Activated B cell treated with CpG ODN at 0.5 μM for 24 hours (primary cell): ENCODE results near the gene USH1G. TPM values are rescaled to one million over a fixed set of nuclear protein-coding genes. Genes with fewer than 3 reads are reported as not detected.
"Not testable (repeated sequence)": the region's sequence is repeated elsewhere in the genome, so short reads cannot be mapped to it uniquely, and the experiment has no call there.

Source experiments
- ATAC-seq: fragments of 200-7000 bp; cut with Tn5 transposase; one replicate; pipeline ENCODE4 v1.10.0; 2021; ENCODE audit warnings: low read depth, mild to moderate bottlenecking, moderate library complexity
- CTCF ChIA-PET: fragments of 350-600 bp; sonication (Branson Sonifier 250); formaldehyde crosslinking; loops from one replicate; lab custom pipeline; 2021; ENCODE audit warnings: antibody characterized with exemption; lab: Charles Lee
- POLR2A ChIA-PET: fragments of 350-600 bp; sonication (Branson Sonifier 250); formaldehyde crosslinking; loops from one replicate; lab custom pipeline; 2021; ENCODE audit warnings: antibody characterized with exemption; lab: Charles Lee
- DNase-seq: peaks from one replicate; pipeline ENCODE4 v3.0.0; 2022
- H3K27ac Mint-ChIP-seq: one replicate; pipeline ENCODE4 v1.8.0; 2020; ENCODE audit warnings: mixed read lengths
- H3K27me3 Mint-ChIP-seq: one replicate; pipeline ENCODE4 v1.8.0; 2021; ENCODE audit warnings: mixed read lengths
- H3K36me3 Mint-ChIP-seq: one replicate; pipeline ENCODE4 v1.8.0; 2021; ENCODE audit warnings: low read depth, mixed read lengths
- H3K4me1 Mint-ChIP-seq: one replicate; pipeline ENCODE4 v1.8.0; 2021; ENCODE audit warnings: mixed read lengths
- H3K4me3 Mint-ChIP-seq: one replicate; pipeline ENCODE4 v1.8.0; 2020; ENCODE audit warnings: mild to moderate bottlenecking, mixed read lengths
- H3K9me3 Mint-ChIP-seq: one replicate; pipeline ENCODE4 v1.8.0; 2020; ENCODE audit warnings: mixed read lengths
- CTCF ChIP-seq: fragments of 200-600 bp; IDR thresholded peaks from one replicate; pipeline ENCODE4 v1.8.0; 2022; ENCODE audit warnings: antibody characterized with exemption, mild to moderate bottlenecking
- intact Hi-C: fragments of 100-400 bp; cut with micrococcal nuclease; formaldehyde crosslinking; loops from one replicate; pipeline ENCODE4 v1.15.1; 2024
- total RNA-seq: library from RNA; stranded (reverse); gene quantifications from 2 replicates; pipeline ENCODE4 v1.2.3, GENCODE V29; 2022

USH1G gene
- total RNA-seq, 1 donor from 2014 or later = not detected

GRCh38 chr17:74970395-74970794 lies 47.3 kb upstream of the USH1G start:
- intact Hi-C loops = loop anchor here (5.0 kb wide), 1 partner anchor 212 kb away; the partner anchor contains the start of gene SUMO2
- ChIA-PET POLR2A (interaction anchor here (0.7 kb wide), 2 partner anchors 52 to 174 kb away, joined by 4 read pairs; no protein-coding TSS in a partner anchor), CTCF (interaction anchor here (5.1 kb wide), 1 partner anchor 9 kb away, joined by 37 read pairs; no protein-coding TSS in a partner anchor)
- Mint-ChIP-seq H3K4me1 (peaks cover 6% of the 10 kb centered on the region), H3K9me3 (no peaks in the 10 kb centered on the region), H3K4me3 (no peak overlapping the region), H3K27me3 (peaks cover 15% of the 10 kb centered on the region), H3K36me3 (no peaks in the 10 kb centered on the region), H3K27ac (no peak overlapping the region)
- no peak for TF ChIP-seq CTCF
- ATAC-seq (no peak), DNase-seq (no peak)

GRCh38 chr17:74969501-74969900 lies 46.4 kb upstream of the USH1G start:
- H3K4me1 Mint-ChIP-seq, intact Hi-C loops, H3K36me3 Mint-ChIP-seq, H3K4me3 Mint-ChIP-seq, H3K9me3 Mint-ChIP-seq, DNase-seq, H3K27ac Mint-ChIP-seq, ATAC-seq, H3K27me3 Mint-ChIP-seq: not testable (repeated sequence)
- CTCF ChIA-PET = interaction anchor here (1.0 kb wide), 2 partner anchors 9 to 232 kb away, joined by 3 to 4 read pairs; no protein-coding TSS in a partner anchor
- POLR2A ChIA-PET = interaction anchor here (0.7 kb wide), 3 partner anchors 51 to 175 kb away, joined by 4 to 5 read pairs (median 4); no protein-coding TSS in a partner anchor

GRCh38 chr17:74968361-74968780 lies 45.3 kb upstream of the USH1G start:
- Mint-ChIP-seq H3K4me1 (peaks cover 6% of the 10 kb centered on the region), H3K27me3 (peaks cover 7% of the 10 kb centered on the region), H3K4me3 (no peak overlapping the region), H3K36me3 (no peaks in the 10 kb centered on the region), H3K27ac (no peak overlapping the region), H3K9me3 (no peaks in the 10 kb centered on the region)
- ChIA-PET CTCF (no interaction called here), POLR2A (interaction anchor here (0.6 kb wide), 1 partner anchor 45 kb away, joined by 3 read pairs; no protein-coding TSS in a partner anchor)
- intact Hi-C loops = no loop called here
- ATAC-seq (no peak), DNase-seq (no peak)
- TF ChIP-seq CTCF = no peak

GRCh38 chr17:74964988-74965622 lies 42.0 kb upstream of the USH1G start:
- Mint-ChIP-seq H3K4me3 (no peak overlapping the region), H3K9me3 (no peaks in the 10 kb centered on the region), H3K36me3 (no peaks in the 10 kb centered on the region), H3K4me1 (peaks cover 7% of the 10 kb centered on the region), H3K27me3 (peaks cover 2% of the 10 kb centered on the region), H3K27ac (no peak overlapping the region)
- DNase-seq (no peak), ATAC-seq (no peak)
- TF ChIP-seq CTCF = no peak
- POLR2A ChIA-PET = no interaction called here
- intact Hi-C loops = no loop called here
- CTCF ChIA-PET = no interaction called here

- intact Hi-C loops = no loop called here
- POLR2A ChIA-PET = no interaction called here
- peaks cover 2% of the 10 kb centered on the region for H3K27me3 Mint-ChIP-seq
Measured at GRCh38 chr17:74964246-74964761, 41.2 kb upstream of the USH1G start.

More at GRCh38 chr17:74964246-74964761, 41.2 kb upstream of the USH1G start:
- TF ChIP-seq CTCF = no peak
- H3K36me3 Mint-ChIP-seq = no peaks in the 10 kb centered on the region
- CTCF ChIA-PET = interaction anchor here (1.3 kb wide), 1 partner anchor 237 kb away, joined by 6 read pairs; no protein-coding TSS in a partner anchor
- no peak overlapping the region for H3K27ac Mint-ChIP-seq
- H3K9me3 Mint-ChIP-seq = no peaks in the 10 kb centered on the region
- ATAC-seq (no peak), DNase-seq (no peak)
- no peak overlapping the region for H3K4me3 Mint-ChIP-seq
- peaks cover 7% of the 10 kb centered on the region for H3K4me1 Mint-ChIP-seq
